GM12874 (cell line): ENCODE data around the gene CDC42BPB.

ENCODE experiments used
- TF ChIP-seq, protein P1 (sequence below): IDR thresholded peaks from 2 replicates; pipeline ENCODE4 v1.5.1; 2011; ENCODE audit warnings: low read depth, mild to moderate bottlenecking, control low read depth, low read length, moderate library complexity; ENCODE audit not compliant: insufficient read depth

Gene CDC42BPB

GRCh38 chr14:102927878-102928411, 129.4 kb downstream of the CDC42BPB start:
- TF ChIP-seq, protein P1, sequence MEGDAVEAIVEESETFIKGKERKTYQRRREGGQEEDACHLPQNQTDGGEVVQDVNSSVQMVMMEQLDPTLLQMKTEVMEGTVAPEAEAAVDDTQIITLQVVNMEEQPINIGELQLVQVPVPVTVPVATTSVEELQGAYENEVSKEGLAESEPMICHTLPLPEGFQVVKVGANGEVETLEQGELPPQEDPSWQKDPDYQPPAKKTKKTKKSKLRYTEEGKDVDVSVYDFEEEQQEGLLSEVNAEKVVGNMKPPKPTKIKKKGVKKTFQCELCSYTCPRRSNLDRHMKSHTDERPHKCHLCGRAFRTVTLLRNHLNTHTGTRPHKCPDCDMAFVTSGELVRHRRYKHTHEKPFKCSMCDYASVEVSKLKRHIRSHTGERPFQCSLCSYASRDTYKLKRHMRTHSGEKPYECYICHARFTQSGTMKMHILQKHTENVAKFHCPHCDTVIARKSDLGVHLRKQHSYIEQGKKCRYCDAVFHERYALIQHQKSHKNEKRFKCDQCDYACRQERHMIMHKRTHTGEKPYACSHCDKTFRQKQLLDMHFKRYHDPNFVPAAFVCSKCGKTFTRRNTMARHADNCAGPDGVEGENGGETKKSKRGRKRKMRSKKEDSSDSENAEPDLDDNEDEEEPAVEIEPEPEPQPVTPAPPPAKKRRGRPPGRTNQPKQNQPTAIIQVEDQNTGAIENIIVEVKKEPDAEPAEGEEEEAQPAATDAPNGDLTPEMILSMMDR: no peak

GRCh38 chr14:102927346-102927877, 129.9 kb downstream of the CDC42BPB start:
- TF ChIP-seq, protein P1: no peak

DNA sequence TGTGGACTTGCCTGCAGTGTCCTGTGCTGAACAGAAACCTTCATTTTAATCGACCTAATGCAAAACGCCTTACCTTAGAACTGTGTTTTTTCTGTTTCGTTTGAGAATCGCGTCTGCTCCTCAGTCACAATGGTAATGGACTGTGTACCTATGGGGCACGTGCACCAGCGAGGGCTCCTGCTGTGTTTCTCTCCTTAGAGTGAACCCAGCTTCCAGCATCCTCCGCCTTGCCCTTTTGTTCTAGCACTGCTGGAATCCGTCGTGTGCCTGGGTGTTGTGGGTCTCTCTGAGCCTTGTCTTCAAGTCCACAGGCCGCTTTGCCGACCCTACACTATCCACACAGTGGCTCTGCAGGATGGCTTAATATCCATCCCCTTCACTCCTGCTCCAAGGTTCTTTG, 131.2 kb downstream of the CDC42BPB start:
- TF ChIP-seq, protein P1: no peak

DNA sequence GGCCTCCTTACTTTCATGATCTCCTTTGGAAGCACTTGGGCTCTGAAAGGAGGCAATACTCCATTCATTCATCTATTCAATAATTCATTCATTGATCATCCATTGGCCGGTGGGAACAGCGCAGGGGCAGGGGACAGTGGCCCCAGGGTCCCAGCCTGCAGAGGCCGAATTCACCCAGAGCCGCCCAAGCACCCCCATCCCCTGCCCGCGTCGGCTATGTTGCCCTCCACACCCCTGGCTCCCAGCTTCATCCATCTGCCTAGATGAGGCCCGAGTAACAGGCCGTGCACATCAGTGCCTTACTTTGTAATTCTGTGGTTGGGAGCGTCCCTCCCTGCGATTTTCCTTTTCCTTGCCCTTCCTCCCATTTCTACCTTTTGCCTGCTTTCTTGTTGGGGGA, 131.7 kb downstream of the CDC42BPB start:
- TF ChIP-seq, protein P1: no peak

DNA sequence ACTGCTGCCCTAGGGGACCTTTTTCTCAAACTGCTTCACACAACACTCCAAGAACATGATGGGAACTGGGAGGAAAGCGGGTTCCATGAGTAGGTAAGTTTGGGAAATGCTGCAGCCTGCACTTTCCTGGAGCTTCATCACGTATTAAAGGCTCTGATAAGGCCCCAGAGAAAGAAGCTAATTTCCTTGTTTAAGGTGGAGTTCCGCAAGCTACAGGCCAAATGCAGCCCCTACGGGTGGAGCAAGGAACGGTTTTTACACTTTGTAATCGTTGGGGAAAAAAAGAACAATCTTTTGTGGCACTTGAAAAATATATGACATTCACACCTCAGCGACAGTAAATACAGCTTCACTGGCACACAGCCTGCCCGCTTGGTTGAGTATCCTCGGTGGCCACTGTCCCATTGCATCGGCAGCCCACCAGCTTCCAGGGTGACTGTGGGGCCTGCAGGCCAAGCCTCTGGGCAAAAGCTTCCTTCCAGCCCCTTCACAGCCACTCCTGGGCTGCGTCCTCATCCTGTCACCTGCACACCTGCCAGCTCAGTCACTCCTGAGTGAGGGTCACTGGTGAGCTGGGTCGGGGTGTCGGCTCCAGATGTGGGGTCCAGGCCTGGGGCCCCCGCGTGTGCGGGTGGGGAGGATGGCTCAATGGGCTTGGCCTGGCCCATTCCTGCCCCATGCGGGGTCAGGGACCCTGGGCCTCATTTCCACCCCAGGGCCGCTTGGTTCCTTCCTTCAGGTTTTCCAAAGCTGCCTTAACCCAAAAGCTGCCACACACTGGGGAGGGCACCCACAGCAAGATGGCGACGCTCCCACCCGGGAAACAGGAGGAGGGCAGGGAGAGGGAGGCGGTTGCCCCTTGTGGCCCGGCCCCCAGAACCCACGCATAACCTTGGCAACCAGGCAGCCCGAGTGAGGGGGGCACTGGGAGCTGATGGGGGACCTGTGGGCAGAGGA, 132.4 kb downstream of the CDC42BPB start:
- TF ChIP-seq, protein P1: no peak

- TF ChIP-seq, protein P1: no peak
Observed at GRCh38 chr14:102923925-102924486, 133.3 kb downstream of the CDC42BPB start.

- TF ChIP-seq, protein P1: no peak
Observed at GRCh38 chr14:102923201-102923924, 134.0 kb downstream of the CDC42BPB start.
